ENCODE results near the gene SLAMF6.

GRCh38 chr1:160467576-160467975 lies 55.5 kb downstream of the SLAMF6 start:
- TF ChIP-seq CTCF (IDR thresholded peaks at IDR 0.05; ENCODE audit: poor library complexity): no peak
- TF ChIP-seq EZH2phosphoT487 (IDR thresholded peaks at IDR 0.05; ENCODE audit: low read depth, severe bottlenecking, unreplicated experiment): no peak

Data from hepatocyte (in vitro differentiated cells).